Hepatocyte (in vitro differentiated cells): ENCODE results near the gene RPS6KC1.

Experiments used
- EZH2 ChIP-seq: fragments of 200-600 bp; sonication (generic); IDR thresholded peaks from 2 replicates; pipeline ENCODE4 v1.6.1; 2016; ENCODE audit warnings: antibody characterized with exemption, mild to moderate bottlenecking, borderline replicate concordance
- EZH2phosphoT487 ChIP-seq: fragments of 200-600 bp; sonication (generic); IDR thresholded peaks from one replicate; pipeline ENCODE4 v1.6.1; 2018; ENCODE audit warnings: antibody characterized with exemption, mild to moderate bottlenecking, low read depth, moderate library complexity; ENCODE audit not compliant: unreplicated experiment, severe bottlenecking
- TF ChIP-seq, protein P1 (sequence below): fragments of 200-600 bp; sonication (generic); IDR thresholded peaks from 2 replicates; pipeline ENCODE4 v1.5.1; 2016; ENCODE audit warnings: antibody characterized with exemption, mild to moderate bottlenecking; ENCODE audit not compliant: poor library complexity

DNA sequence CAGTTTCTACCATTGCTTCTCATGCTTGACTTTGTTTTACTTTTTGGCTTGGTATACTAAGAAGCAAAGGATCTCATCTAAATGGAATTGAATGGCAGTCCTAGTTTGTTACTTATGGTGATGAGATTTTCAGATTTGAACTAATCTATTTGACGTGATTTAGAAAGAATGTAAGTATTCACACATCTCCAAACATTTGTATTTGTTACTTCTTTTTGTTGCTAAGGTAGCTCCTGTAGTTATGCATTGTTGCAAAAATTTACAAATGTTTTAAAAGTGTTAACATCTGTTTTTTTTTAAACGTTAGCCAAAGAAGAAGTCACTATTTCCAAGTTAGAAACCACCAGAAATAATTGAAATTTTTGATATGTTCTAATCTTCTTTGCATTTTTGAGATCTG is 222.5 kb downstream of the RPS6KC1 start:
- TF ChIP-seq, protein P1, sequence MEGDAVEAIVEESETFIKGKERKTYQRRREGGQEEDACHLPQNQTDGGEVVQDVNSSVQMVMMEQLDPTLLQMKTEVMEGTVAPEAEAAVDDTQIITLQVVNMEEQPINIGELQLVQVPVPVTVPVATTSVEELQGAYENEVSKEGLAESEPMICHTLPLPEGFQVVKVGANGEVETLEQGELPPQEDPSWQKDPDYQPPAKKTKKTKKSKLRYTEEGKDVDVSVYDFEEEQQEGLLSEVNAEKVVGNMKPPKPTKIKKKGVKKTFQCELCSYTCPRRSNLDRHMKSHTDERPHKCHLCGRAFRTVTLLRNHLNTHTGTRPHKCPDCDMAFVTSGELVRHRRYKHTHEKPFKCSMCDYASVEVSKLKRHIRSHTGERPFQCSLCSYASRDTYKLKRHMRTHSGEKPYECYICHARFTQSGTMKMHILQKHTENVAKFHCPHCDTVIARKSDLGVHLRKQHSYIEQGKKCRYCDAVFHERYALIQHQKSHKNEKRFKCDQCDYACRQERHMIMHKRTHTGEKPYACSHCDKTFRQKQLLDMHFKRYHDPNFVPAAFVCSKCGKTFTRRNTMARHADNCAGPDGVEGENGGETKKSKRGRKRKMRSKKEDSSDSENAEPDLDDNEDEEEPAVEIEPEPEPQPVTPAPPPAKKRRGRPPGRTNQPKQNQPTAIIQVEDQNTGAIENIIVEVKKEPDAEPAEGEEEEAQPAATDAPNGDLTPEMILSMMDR = no peak
- no peak for TF ChIP-seq EZH2phosphoT487
- no peak for TF ChIP-seq EZH2
